Panc1 (cell line): ENCODE data around the gene NR1H4. TPM values are rescaled to one million over a fixed set of nuclear protein-coding genes. Genes with fewer than 3 reads are reported as not detected.

Experiments
- ATAC-seq: fragments of 200-7000 bp; cut with Tn5 transposase; 2 replicates; pipeline ENCODE4 v1.9.1; 2020; ENCODE audit warnings: mild to moderate bottlenecking, moderate library complexity
- BruUV-seq: library from RNA; stranded (reverse); fragments of 400-500 nt; replicated peaks from 2 replicates; lab custom pipeline; 2021; lab: Mats Ljungman, UMichigan
- CTCF ChIA-PET: fragments of 300-600 bp; sonication (Branson Sonifier 250); formaldehyde crosslinking; loops from one replicate; lab custom pipeline; 2022; ENCODE audit warnings: antibody characterized with exemption; lab: Charles Lee
- POLR2A ChIA-PET: fragments of 300-600 bp; sonication (Branson Sonifier 250); formaldehyde crosslinking; loops from one replicate; lab custom pipeline; 2022; ENCODE audit warnings: antibody characterized with exemption; lab: Charles Lee
- DNase-seq: peaks from one replicate; pipeline ENCODE4 v3.0.0-alpha.2; 2010; ENCODE audit warnings: low read depth, low spot score
- H3K27ac ChIP-seq: 2 replicates; pipeline ENCODE4 v1.5.1; 2011; ENCODE audit warnings: mild to moderate bottlenecking, low read length, inconsistent platforms
- H3K27me3 ChIP-seq: fragments of 200-500 bp; sonication (Bioruptor generic); 2 replicates; pipeline ENCODE4 v1.6.0; 2014; ENCODE audit warnings: low read length, inconsistent platforms; ENCODE audit not compliant: control insufficient read depth, insufficient read depth
- H3K36me3 ChIP-seq: fragments of 200-500 bp; sonication (Bioruptor generic); 2 replicates; pipeline ENCODE4 v1.5.1; 2014; ENCODE audit warnings: inconsistent platforms, mild to moderate bottlenecking, low read length, moderate library complexity; ENCODE audit not compliant: control insufficient read depth, insufficient read depth
- H3K4me1 ChIP-seq: 2 replicates; pipeline ENCODE4 v1.5.1; 2011; ENCODE audit warnings: inconsistent platforms, mild to moderate bottlenecking, low read length, moderate library complexity; ENCODE audit not compliant: control insufficient read depth, insufficient read depth
- H3K4me3 ChIP-seq, 2 experiments: 2 replicates each; pipeline ENCODE4 v1.5.1; 2011 to 2012; ENCODE audit warnings: low read depth in 2 of 2, low read length in 2 of 2, mild to moderate bottlenecking in 2 of 2, inconsistent platforms in 1 of 2, moderate library complexity in 1 of 2
- H3K9me3 ChIP-seq: fragments of 200-500 bp; sonication (Bioruptor generic); 2 replicates; pipeline ENCODE4 v1.5.1; 2014; ENCODE audit warnings: low read depth, mild to moderate bottlenecking, inconsistent platforms, low read length, moderate library complexity; ENCODE audit not compliant: control insufficient read depth, insufficient read depth
- CTCF ChIP-seq: fragments of 450-650 bp; IDR thresholded peaks from 2 replicates; pipeline ENCODE4 v1.5.1; 2017; ENCODE audit warnings: mild to moderate bottlenecking
- POLR2AphosphoS5 ChIP-seq: IDR thresholded peaks from 2 replicates; pipeline ENCODE4 v1.6.1; 2012; ENCODE audit warnings: mild to moderate bottlenecking, low read depth, low read length, moderate library complexity
- REST ChIP-seq, 2 experiments: IDR thresholded peaks; 2 replicates each; pipeline ENCODE4 v1.6.1; 2011 to 2012; ENCODE audit warnings: low read depth in 2 of 2, control low read depth in 1 of 2, low read length in 1 of 2, mild to moderate bottlenecking in 1 of 2, moderate library complexity in 1 of 2; ENCODE audit not compliant: insufficient read depth in 1 of 2
- SIN3A ChIP-seq: IDR thresholded peaks from 2 replicates; pipeline ENCODE4 v1.6.1; 2012; ENCODE audit warnings: low read depth, mild to moderate bottlenecking, low read length, moderate library complexity, borderline replicate concordance; ENCODE audit not compliant: insufficient read depth
- TCF7L2 ChIP-seq: IDR thresholded peaks from 2 replicates; pipeline ENCODE4 v1.6.1; 2011; ENCODE audit warnings: mild to moderate bottlenecking, low read depth, low read length, inconsistent platforms
- in situ Hi-C: cut with HindIII; loops from 2 replicates; pipeline ENCODE4 v1.10.0; 2016; ENCODE audit warnings: low sequenced_read_pairs, low pct_unique_long_range_greater_than_20kb
- intact Hi-C: fragments of 100-400 bp; cut with micrococcal nuclease; formaldehyde crosslinking; loops from one replicate; pipeline ENCODE4 v1.10.0; 2022; ENCODE audit not compliant: unreplicated experiment
- total RNA-seq: library from RNA; stranded (reverse); gene quantifications from one replicate; pipeline ENCODE4 v1.2.1, GENCODE V29; 2021; ENCODE audit not compliant: unreplicated experiment

NR1H4 gene
- total RNA-seq, 1 experiment from 2014 or later = not detected

GRCh38 chr12:100578923-100579322 lies 105.3 kb downstream of the NR1H4 start:
- intact Hi-C loops = no loop called here
- H3K27me3 ChIP-seq = no peaks in the 10 kb centered on the region
- no peak for TF ChIP-seq SIN3A
- TF ChIP-seq TCF7L2 = no peak
- TF ChIP-seq CTCF = no peak
- TF ChIP-seq POLR2AphosphoS5 = no peak
- no peak for TF ChIP-seq REST (IDR thresholded peaks at IDR 0.05; ENCODE audit: insufficient read depth in 1 of 2, low read depth in 2 of 2, low read length in 1 of 2)
- BruUV-seq = no TSS peak
- H3K4me3 ChIP-seq = no peak overlapping the region
- no peak overlapping the region for H3K27ac ChIP-seq
- H3K36me3 ChIP-seq = no peaks in the 10 kb centered on the region; the same call in none of the 2 replicates
- ChIA-PET CTCF (no interaction called here), POLR2A (no interaction called here)
- no peak for ATAC-seq
- peaks cover 13% of the 10 kb centered on the region; the same call in 1 of the 2 replicates for H3K4me1 ChIP-seq
- no peak for DNase-seq
- in situ Hi-C loops = no loop called here
- peaks cover 24% of the 10 kb centered on the region; the same call in 1 of the 2 replicates for H3K9me3 ChIP-seq

GRCh38 chr12:100579844-100580243 lies 106.2 kb downstream of the NR1H4 start:
- POLR2A ChIA-PET = interaction anchor here (0.7 kb wide), 1 partner anchor 52 kb away, joined by 3 read pairs; no protein-coding TSS in a partner anchor
- ATAC-seq (no peak), DNase-seq (no peak)
- intact Hi-C loops (no loop called here), in situ Hi-C loops (no loop called here)
- BruUV-seq = no TSS peak
- no peak overlapping the region for H3K27ac ChIP-seq
- H3K4me3 ChIP-seq = no peak overlapping the region
- H3K36me3 ChIP-seq = no peaks in the 10 kb centered on the region; the same call in 1 of the 2 replicates
- H3K27me3 ChIP-seq = no peaks in the 10 kb centered on the region
- peaks cover 13% of the 10 kb centered on the region; the same call in 1 of the 2 replicates for H3K4me1 ChIP-seq
- TF ChIP-seq CTCF (no peak), REST (IDR thresholded peaks at IDR 0.05; ENCODE audit: insufficient read depth in 1 of 2, low read depth in 2 of 2, low read length in 1 of 2) (no peak), TCF7L2 (no peak), SIN3A (no peak), POLR2AphosphoS5 (no peak)
- peaks cover 24% of the 10 kb centered on the region; the same call in 1 of the 2 replicates for H3K9me3 ChIP-seq
- CTCF ChIA-PET = no interaction called here
